OCI-LY1 (cell line): Measurements from ENCODE around the gene TPBG.

Source experiments
- CTCF ChIP-seq: fragments of 200-600 bp; sonication (generic), shearing (Covaris generic); IDR thresholded peaks from 2 replicates; pipeline ENCODE4 v1.5.1; 2017; ENCODE audit warnings: mild to moderate bottlenecking, antibody characterized with exemption, low read length, moderate library complexity, mixed read lengths
- EZH2 ChIP-seq: fragments of 200-600 bp; sonication (generic), shearing (Covaris generic); IDR thresholded peaks from 2 replicates; pipeline ENCODE4 v1.8.0; 2017; ENCODE audit warnings: borderline replicate concordance, mixed run types, mild to moderate bottlenecking, antibody characterized with exemption, low read length, moderate library complexity, mixed read lengths

GRCh38 chr6:82380566-82381185, 17.1 kb downstream of the TPBG start:
- no peak for TF ChIP-seq CTCF
- no peak for TF ChIP-seq EZH2
